ENCODE data around the gene CCNK. TPM values are rescaled to one million over a fixed set of nuclear protein-coding genes. Genes with fewer than 3 reads are reported as not detected.

CCNK gene
- total and polyA plus RNA-seq, 10 of the 15 experiments (the other 5 are each of a cell fraction or from before 2014, with no cell fraction given), result 10.8 to 88.0 (median 22.5) TPM

- TF ChIP-seq POLR2AphosphoS5 (IDR thresholded peaks at IDR 0.05; ENCODE audit: low read length) (no peak; the same call in 1 of the 2 replicates), ZBTB11 (CRISPR knock-in tag; IDR thresholded peaks at IDR 0.05) (no peak), NRF1 (conservative IDR thresholded peaks at IDR 0.05; ENCODE audit: low read depth, low read length) (no peak), GATAD2B (conservative IDR thresholded peaks at IDR 0.05; ENCODE audit: low read depth) (no peak), ZNF687 (IDR thresholded peaks at IDR 0.05) (no peak), CHD4 (IDR thresholded peaks at IDR 0.05) (no peak), MTA2 (IDR thresholded peaks at IDR 0.05; ENCODE audit: low read depth) (no peak), USF2 (IDR thresholded peaks at IDR 0.05; ENCODE audit: borderline replicate concordance, low read depth, low read length) (no peak), EED (IDR thresholded peaks at IDR 0.05; ENCODE audit: low read depth) (no peak), EGR1 (IDR thresholded peaks at IDR 0.05; ENCODE audit: borderline replicate concordance in 1 of 2, low read depth in 2 of 2, low read length in 2 of 2) (no peak), PML (IDR thresholded peaks at IDR 0.05; ENCODE audit: low read length) (no peak), HDAC2 (IDR thresholded peaks at IDR 0.05) (no peak)
Observed at GRCh38 chr14:99515301-99516155, 34.3 kb downstream of the CCNK start (continued).

Measured in GM12878 (cell line).